Activated CD4-positive, alpha-beta T cell treated with anti-CD3 and anti-CD28 coated beads, Interleukin-2, amount 10 ng/mL, durations not matched to agents 24 days and 14 days (primary cell): ENCODE measurements around the gene HNRNPA0. TPM values are rescaled to one million over a fixed set of nuclear protein-coding genes. Genes with fewer than 3 reads are reported as not detected.

ENCODE experiments used
- DNase-seq: peaks from one replicate; pipeline ENCODE4 v3.0.0; 2022
- H3K27ac Mint-ChIP-seq: one replicate; pipeline ENCODE4 v1.8.0; 2022; ENCODE audit warnings: mild to moderate bottlenecking, mixed read lengths
- H3K27me3 Mint-ChIP-seq: one replicate; pipeline ENCODE4 v1.8.0; 2022; ENCODE audit warnings: mixed read lengths
- H3K36me3 Mint-ChIP-seq: one replicate; pipeline ENCODE4 v1.8.0; 2022; ENCODE audit warnings: low read depth, mild to moderate bottlenecking, mixed read lengths
- H3K4me1 Mint-ChIP-seq: one replicate; pipeline ENCODE4 v1.8.0; 2021; ENCODE audit warnings: mixed read lengths
- H3K4me3 Mint-ChIP-seq: one replicate; pipeline ENCODE4 v1.8.0; 2022; ENCODE audit warnings: mild to moderate bottlenecking, moderate library complexity, mixed read lengths
- H3K9me3 Mint-ChIP-seq: one replicate; pipeline ENCODE4 v1.8.0; 2021; ENCODE audit warnings: mixed read lengths
- intact Hi-C: fragments of 100-400 bp; cut with micrococcal nuclease; formaldehyde crosslinking; loops from one replicate; pipeline ENCODE4 v1.15.1; 2023
- total RNA-seq: library from RNA; stranded (reverse); gene quantifications from 2 replicates; pipeline ENCODE4 v1.2.3, GENCODE V29; 2022

HNRNPA0 gene
- total RNA-seq, 1 donor from 2014 or later, result 38.6 TPM

GRCh38 chr5:137728048-137728447 is 26.1 kb downstream of the HNRNPA0 start:
- no peak overlapping the region for H3K4me3 Mint-ChIP-seq
- DNase-seq, result no peak
- H3K4me1 Mint-ChIP-seq, result peaks cover 3% of the 10 kb centered on the region

GRCh38 chr5:137727623-137728022 is 26.5 kb downstream of the HNRNPA0 start:
- intact Hi-C loops, result no loop called here
- no peak for DNase-seq
- H3K9me3 Mint-ChIP-seq, result no peaks in the 10 kb centered on the region
- H3K27me3 Mint-ChIP-seq, result peaks cover 3% of the 10 kb centered on the region
- H3K27ac Mint-ChIP-seq, result no peak overlapping the region
- H3K4me3 Mint-ChIP-seq, result no peak overlapping the region
- H3K36me3 Mint-ChIP-seq, result no peaks in the 10 kb centered on the region
- peaks cover 3% of the 10 kb centered on the region for H3K4me1 Mint-ChIP-seq

More at GRCh38 chr5:137728048-137728447, 26.1 kb downstream of the HNRNPA0 start:
- intact Hi-C loops, result no loop called here
- H3K27ac Mint-ChIP-seq, result no peak overlapping the region
- peaks cover 3% of the 10 kb centered on the region for H3K27me3 Mint-ChIP-seq
- H3K36me3 Mint-ChIP-seq, result no peaks in the 10 kb centered on the region
- no peaks in the 10 kb centered on the region for H3K9me3 Mint-ChIP-seq

GRCh38 chr5:137724251-137724650 is 29.9 kb downstream of the HNRNPA0 start:
- intact Hi-C loops, result no loop called here
- Mint-ChIP-seq H3K4me1 (no peaks in the 10 kb centered on the region), H3K36me3 (no peaks in the 10 kb centered on the region), H3K9me3 (no peaks in the 10 kb centered on the region), H3K27me3 (no peaks in the 10 kb centered on the region), H3K4me3 (no peak overlapping the region), H3K27ac (no peak overlapping the region)
- DNase-seq, result no peak

- Mint-ChIP-seq H3K27ac (no peak overlapping the region), H3K36me3 (peaks cover 4% of the 10 kb centered on the region), H3K27me3 (no peaks in the 10 kb centered on the region), H3K9me3 (no peaks in the 10 kb centered on the region), H3K4me3 (no peak overlapping the region), H3K4me1 (no peaks in the 10 kb centered on the region)
- intact Hi-C loops, result no loop called here
- DNase-seq, result no peak
Measured at GRCh38 chr5:137718611-137719010, 35.6 kb downstream of the HNRNPA0 start.

- intact Hi-C loops, result no loop called here
- Mint-ChIP-seq H3K27me3 (no peaks in the 10 kb centered on the region), H3K4me1 (no peaks in the 10 kb centered on the region), H3K4me3 (no peak overlapping the region), H3K36me3 (peaks cover 4% of the 10 kb centered on the region), H3K9me3 (peaks cover 4% of the 10 kb centered on the region), H3K27ac (no peak overlapping the region)
- DNase-seq, result no peak
Measured at GRCh38 chr5:137716337-137716736, 37.8 kb downstream of the HNRNPA0 start.

GRCh38 chr5:137715456-137715855 is 38.7 kb downstream of the HNRNPA0 start:
- Mint-ChIP-seq H3K4me1 (no peaks in the 10 kb centered on the region), H3K27ac (no peak overlapping the region), H3K4me3 (no peak overlapping the region), H3K9me3 (peaks cover 7% of the 10 kb centered on the region), H3K36me3 (peaks cover 4% of the 10 kb centered on the region), H3K27me3 (no peaks in the 10 kb centered on the region)
- intact Hi-C loops, result no loop called here
- DNase-seq, result no peak

- Mint-ChIP-seq H3K27me3 (no peaks in the 10 kb centered on the region), H3K36me3 (peaks cover 4% of the 10 kb centered on the region), H3K27ac (no peak overlapping the region), H3K9me3 (peaks cover 7% of the 10 kb centered on the region), H3K4me1 (no peaks in the 10 kb centered on the region), H3K4me3 (no peak overlapping the region)
- intact Hi-C loops, result no loop called here
- DNase-seq, result no peak
Measured at GRCh38 chr5:137714946-137715345, 39.2 kb downstream of the HNRNPA0 start.

GRCh38 chr5:137714494-137714893 is 39.7 kb downstream of the HNRNPA0 start:
- peaks cover 7% of the 10 kb centered on the region for H3K9me3 Mint-ChIP-seq
- intact Hi-C loops, result no loop called here

GRCh38 chr5:137712139-137712667 is 42.0 kb downstream of the HNRNPA0 start:
- no peak overlapping the region for H3K4me3 Mint-ChIP-seq
- peaks cover 7% of the 10 kb centered on the region for H3K36me3 Mint-ChIP-seq
- H3K9me3 Mint-ChIP-seq, result peaks cover 7% of the 10 kb centered on the region
- H3K27me3 Mint-ChIP-seq, result no peaks in the 10 kb centered on the region
- no peak overlapping the region for H3K27ac Mint-ChIP-seq
- DNase-seq, result no peak
- intact Hi-C loops, result no loop called here
- H3K4me1 Mint-ChIP-seq, result no peaks in the 10 kb centered on the region

More at GRCh38 chr5:137714494-137714893, 39.7 kb downstream of the HNRNPA0 start:
- DNase-seq, result no peak
- Mint-ChIP-seq H3K27me3 (no peaks in the 10 kb centered on the region), H3K27ac (no peak overlapping the region), H3K36me3 (peaks cover 5% of the 10 kb centered on the region), H3K4me3 (no peak overlapping the region), H3K4me1 (no peaks in the 10 kb centered on the region)

- DNase-seq, result no peak
- Mint-ChIP-seq H3K36me3 (peaks cover 12% of the 10 kb centered on the region), H3K4me3 (no peak overlapping the region), H3K27ac (no peak overlapping the region), H3K4me1 (no peaks in the 10 kb centered on the region), H3K9me3 (peaks cover 10% of the 10 kb centered on the region), H3K27me3 (no peaks in the 10 kb centered on the region)
- intact Hi-C loops, result no loop called here
Measured at GRCh38 chr5:137710086-137710485, 44.1 kb downstream of the HNRNPA0 start.

- no peak overlapping the region for H3K4me3 Mint-ChIP-seq
- intact Hi-C loops, result no loop called here
- H3K27ac Mint-ChIP-seq, result peak overlapping the region; percentile 12
- H3K36me3 Mint-ChIP-seq, result peaks cover 10% of the 10 kb centered on the region
- H3K9me3 Mint-ChIP-seq, result peaks cover 10% of the 10 kb centered on the region
- no peaks in the 10 kb centered on the region for H3K4me1 Mint-ChIP-seq
- H3K27me3 Mint-ChIP-seq, result no peaks in the 10 kb centered on the region
- DNase-seq, result no peak
Measured at GRCh38 chr5:137708796-137709559, 45.2 kb downstream of the HNRNPA0 start.

- H3K36me3 Mint-ChIP-seq, result peaks cover 8% of the 10 kb centered on the region
- intact Hi-C loops, result no loop called here
- H3K27ac Mint-ChIP-seq, result no peak overlapping the region
- no peak for DNase-seq
- no peaks in the 10 kb centered on the region for H3K27me3 Mint-ChIP-seq
- peaks cover 10% of the 10 kb centered on the region for H3K9me3 Mint-ChIP-seq
- H3K4me1 Mint-ChIP-seq, result no peaks in the 10 kb centered on the region
- H3K4me3 Mint-ChIP-seq, result no peak overlapping the region
Measured at GRCh38 chr5:137708062-137708461, 46.1 kb downstream of the HNRNPA0 start.

GRCh38 chr5:137706841-137707240 is 47.3 kb downstream of the HNRNPA0 start:
- Mint-ChIP-seq H3K9me3 (peaks cover 6% of the 10 kb centered on the region), H3K27ac (no peak overlapping the region), H3K27me3 (no peaks in the 10 kb centered on the region), H3K4me1 (no peaks in the 10 kb centered on the region), H3K4me3 (no peak overlapping the region), H3K36me3 (peaks cover 8% of the 10 kb centered on the region)
- intact Hi-C loops, result no loop called here
- DNase-seq, result no peak

- intact Hi-C loops, result no loop called here
Measured at GRCh38 chr5:137705106-137705505, 49.1 kb downstream of the HNRNPA0 start.

More at GRCh38 chr5:137705106-137705505, 49.1 kb downstream of the HNRNPA0 start:
- no peaks in the 10 kb centered on the region for H3K4me1 Mint-ChIP-seq
- H3K27ac Mint-ChIP-seq, result no peak overlapping the region
- H3K27me3 Mint-ChIP-seq, result no peaks in the 10 kb centered on the region
- peaks cover 8% of the 10 kb centered on the region for H3K36me3 Mint-ChIP-seq
- H3K9me3 Mint-ChIP-seq, result peaks cover 3% of the 10 kb centered on the region
- no peak overlapping the region for H3K4me3 Mint-ChIP-seq
- no peak for DNase-seq
